ENCODE results near the gene ACTRT2.

Gene ACTRT2

GRCh38 chr1:3021233-3021671, at the start of gene ACTRT2:
ACTRT2 (plus strand) TSS chr1:3021467; CDS start chr1:3021687, 220 bp downstream.
- DNase-seq: no peak
- TF ChIP-seq POLR2A (IDR thresholded peaks at IDR 0.05; ENCODE audit: low read length) (no peak), GATA1 (IDR thresholded peaks at IDR 0.05; ENCODE audit: low read depth, low read length) (no peak)

DNA sequence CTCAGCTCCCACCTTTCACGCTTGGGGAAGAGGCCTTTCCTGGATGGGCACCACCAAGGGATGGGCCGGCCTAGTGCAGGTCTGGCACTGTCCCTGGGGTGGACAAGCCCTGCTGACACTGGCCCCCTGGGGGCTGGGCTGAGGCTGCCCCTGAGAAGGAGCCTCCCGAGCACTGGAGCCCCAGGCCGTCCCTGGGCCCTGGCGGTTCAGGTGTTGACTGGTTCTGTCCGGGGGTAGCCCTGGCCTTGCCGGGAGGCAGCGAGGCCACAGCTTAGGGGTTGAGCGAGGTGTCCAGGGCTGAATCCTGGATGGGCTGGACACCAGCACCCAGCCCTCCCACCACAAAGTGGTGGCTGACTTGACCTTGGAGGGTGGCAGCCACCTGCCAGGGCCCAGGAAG, 49.7 kb upstream of the ACTRT2 start:
- DNase-seq: no peak
- TF ChIP-seq POLR2A (IDR thresholded peaks at IDR 0.05; ENCODE audit: low read length): no peak
- no peak for TF ChIP-seq GATA1 (IDR thresholded peaks at IDR 0.05; ENCODE audit: low read depth, low read length)

- no peak for TF ChIP-seq GATA1 (IDR thresholded peaks at IDR 0.05; ENCODE audit: low read depth, low read length)
- no peak for TF ChIP-seq POLR2A (IDR thresholded peaks at IDR 0.05; ENCODE audit: low read length)
- DNase-seq: no peak
These were observed 49.0 kb upstream of the ACTRT2 start for GRCh38 chr1:2972011-2972878.

DNA sequence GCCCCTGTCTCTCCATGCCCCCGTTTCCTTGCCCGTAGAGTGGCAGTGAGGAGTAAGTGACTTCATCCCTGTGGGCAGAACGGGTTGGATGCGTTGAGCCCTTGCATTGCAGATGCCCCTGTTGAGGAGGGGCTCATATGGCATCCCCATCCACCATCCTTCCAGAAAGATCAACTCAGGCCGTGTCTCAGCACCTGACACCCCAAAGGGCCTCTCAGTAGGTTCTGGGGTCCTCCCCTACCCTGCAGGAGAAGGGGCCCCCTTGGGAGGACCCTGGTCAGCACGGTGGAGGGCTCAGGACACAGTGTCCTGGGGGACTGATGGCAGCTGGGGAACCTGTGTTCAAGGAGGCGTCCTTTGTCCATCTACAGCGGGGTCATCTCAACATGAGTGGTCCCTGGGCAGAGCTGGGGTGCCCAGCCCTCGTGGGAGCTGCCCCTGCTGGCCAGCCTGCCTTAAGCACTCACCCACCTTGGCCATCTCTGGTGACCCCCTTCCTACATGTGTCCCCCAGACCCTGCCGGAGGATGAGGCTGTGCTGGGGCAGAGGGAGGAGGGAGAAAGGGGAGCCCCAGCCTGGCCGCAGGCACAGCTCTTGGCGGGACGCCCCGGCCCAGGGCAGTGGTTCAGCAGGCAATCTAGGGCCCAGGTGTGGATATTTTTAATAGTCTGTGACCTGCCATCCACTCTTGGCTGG, 48.2 kb upstream of the ACTRT2 start:
- TF ChIP-seq POLR2A (IDR thresholded peaks at IDR 0.05; ENCODE audit: low read length) (no peak), GATA1 (IDR thresholded peaks at IDR 0.05; ENCODE audit: low read depth, low read length) (no peak)
- no peak for DNase-seq

DNA sequence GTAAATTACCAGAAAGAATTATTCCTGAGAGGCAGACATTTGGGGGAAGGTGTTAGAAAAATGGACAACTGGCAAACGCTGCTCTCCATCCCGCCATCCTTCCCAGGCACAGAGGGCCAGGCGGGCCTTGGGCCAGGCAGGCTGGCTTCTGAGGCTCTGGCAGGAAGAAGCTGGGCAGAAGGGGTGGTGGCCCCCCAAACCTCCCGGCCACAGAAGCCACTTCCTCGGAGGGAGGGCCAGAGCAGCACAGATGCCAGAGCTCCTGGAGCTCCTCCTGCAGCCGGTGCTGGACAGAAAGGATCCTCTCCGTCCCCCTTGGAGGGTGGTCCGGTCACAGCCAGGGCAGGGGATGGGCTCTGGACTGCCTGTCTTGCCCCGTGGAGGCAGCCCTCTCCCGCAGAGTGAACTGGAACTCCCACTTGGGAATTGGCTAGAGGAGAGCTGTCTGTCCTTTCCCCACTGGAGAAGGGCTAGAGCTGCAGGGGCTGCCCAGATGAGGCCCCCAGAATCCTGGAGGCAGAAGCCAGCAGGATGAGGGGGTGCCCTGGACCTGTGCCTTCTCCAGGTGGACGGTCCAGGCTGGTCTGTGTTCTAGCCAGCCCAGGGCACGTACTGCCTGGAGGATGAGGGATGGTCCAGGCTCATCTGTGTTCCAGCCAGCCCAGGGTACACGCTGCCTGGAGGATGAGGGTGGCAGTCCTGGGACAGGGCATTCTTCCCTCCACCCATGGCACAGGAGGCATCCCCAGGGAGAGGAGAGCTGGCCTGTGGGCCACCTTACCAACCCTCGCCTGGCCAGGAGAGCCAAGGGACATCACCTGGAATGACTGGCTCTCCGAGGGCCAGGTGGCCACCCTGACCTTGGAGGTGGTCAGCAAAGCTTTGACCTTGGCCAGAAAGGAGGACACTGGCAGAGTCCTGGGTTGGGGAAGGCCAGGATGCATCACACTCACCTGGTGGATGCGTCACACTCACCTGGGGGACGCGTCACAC, 47.4 kb upstream of the ACTRT2 start:
- DNase-seq: no peak

GRCh38 chr1:2974701-2975301, 46.5 kb upstream of the ACTRT2 start:
- TF ChIP-seq GATA1 (IDR thresholded peaks at IDR 0.05; ENCODE audit: low read depth, low read length): no peak
- no peak for DNase-seq

More for the DNA sequence above, 47.4 kb upstream of the ACTRT2 start:
- TF ChIP-seq GATA1 (IDR thresholded peaks at IDR 0.05; ENCODE audit: low read depth, low read length): no peak

DNA sequence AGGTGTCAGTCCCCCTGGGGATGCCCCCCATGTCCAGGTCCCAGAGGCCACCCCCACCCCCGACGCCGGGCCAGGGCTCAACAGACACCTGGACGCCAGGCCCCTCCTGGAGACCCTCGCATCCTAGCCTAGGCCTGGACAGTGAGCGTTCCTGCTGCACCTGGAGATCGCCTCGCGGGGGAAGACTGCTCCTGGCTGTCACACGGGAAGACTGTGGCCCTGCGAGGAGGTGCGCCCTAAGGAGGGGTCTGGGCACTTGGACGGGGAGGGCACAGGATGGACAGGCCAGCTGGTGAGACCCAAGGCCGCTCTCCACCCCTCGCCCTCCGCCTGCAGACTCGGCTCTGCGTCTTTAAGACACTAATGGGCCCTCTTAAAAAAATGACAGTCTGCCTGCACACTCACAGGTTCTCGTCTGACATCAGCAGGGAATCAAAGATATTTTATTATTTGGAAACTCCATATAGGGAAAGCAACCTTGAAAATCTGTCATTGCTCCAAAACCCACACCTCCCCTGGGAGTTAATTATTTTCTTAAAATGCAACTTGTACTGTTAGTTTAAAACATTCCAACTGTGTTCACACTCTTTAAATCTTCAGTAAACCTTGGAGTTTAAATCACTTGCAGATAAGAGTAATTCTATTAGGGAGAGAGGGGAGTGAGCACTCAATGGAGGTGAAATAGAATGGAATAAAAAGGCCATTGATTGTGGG, 45.6 kb upstream of the ACTRT2 start:
- DNase-seq: no peak

GRCh38 chr1:2976180-2976562, 45.1 kb upstream of the ACTRT2 start:
- no peak for DNase-seq
- no peak for TF ChIP-seq GATA1 (IDR thresholded peaks at IDR 0.05; ENCODE audit: low read depth, low read length)
- no peak for TF ChIP-seq POLR2A (IDR thresholded peaks at IDR 0.05; ENCODE audit: low read length)

More for the DNA sequence above, 45.6 kb upstream of the ACTRT2 start:
- TF ChIP-seq POLR2A (IDR thresholded peaks at IDR 0.05; ENCODE audit: low read length): no peak

DNA sequence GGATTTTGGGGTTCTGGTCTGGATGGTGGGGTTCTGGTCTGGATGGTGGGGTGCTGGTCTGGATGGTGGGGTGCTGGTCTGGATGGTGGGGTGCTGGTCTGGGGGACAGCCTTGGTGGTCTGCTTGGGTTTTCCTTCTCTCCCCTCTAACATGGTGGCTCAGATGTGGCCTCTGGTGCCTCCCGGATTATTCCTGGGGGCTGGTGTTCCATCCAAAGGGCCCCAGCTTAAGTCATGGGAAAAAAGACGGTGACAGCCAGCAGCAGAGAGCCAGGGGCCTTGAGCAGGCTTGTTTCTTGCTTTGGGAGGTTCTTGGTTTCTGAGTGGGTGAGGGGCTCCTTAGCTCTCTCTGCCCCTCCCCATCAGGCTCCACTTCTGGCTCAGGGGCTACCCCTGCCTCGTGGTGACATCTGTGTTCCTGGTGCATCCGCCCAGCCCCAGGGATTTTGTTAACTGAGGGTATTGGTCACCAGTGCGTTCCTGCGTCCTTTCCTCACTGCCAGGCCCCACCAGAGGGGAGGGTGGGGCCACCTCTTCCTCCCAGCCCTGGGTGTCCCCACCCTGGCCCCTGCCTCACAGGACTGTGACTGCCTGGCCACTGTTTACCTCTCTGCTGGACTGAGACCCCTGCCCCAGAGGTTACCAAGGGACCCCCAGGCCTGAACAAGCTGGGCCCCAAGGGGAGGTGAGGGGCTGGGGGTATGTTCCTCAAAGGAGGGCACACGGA, 43.2 kb upstream of the ACTRT2 start:
- no peak for DNase-seq
- no peak for TF ChIP-seq POLR2A (IDR thresholded peaks at IDR 0.05; ENCODE audit: low read length)
- no peak for TF ChIP-seq GATA1 (IDR thresholded peaks at IDR 0.05; ENCODE audit: low read depth, low read length)

- TF ChIP-seq GATA1 (IDR thresholded peaks at IDR 0.05; ENCODE audit: low read depth, low read length) (no peak), POLR2A (IDR thresholded peaks at IDR 0.05; ENCODE audit: low read length) (no peak)
- DNase-seq: no peak
These were observed 42.5 kb upstream of the ACTRT2 start for GRCh38 chr1:2978691-2979190.

DNA sequence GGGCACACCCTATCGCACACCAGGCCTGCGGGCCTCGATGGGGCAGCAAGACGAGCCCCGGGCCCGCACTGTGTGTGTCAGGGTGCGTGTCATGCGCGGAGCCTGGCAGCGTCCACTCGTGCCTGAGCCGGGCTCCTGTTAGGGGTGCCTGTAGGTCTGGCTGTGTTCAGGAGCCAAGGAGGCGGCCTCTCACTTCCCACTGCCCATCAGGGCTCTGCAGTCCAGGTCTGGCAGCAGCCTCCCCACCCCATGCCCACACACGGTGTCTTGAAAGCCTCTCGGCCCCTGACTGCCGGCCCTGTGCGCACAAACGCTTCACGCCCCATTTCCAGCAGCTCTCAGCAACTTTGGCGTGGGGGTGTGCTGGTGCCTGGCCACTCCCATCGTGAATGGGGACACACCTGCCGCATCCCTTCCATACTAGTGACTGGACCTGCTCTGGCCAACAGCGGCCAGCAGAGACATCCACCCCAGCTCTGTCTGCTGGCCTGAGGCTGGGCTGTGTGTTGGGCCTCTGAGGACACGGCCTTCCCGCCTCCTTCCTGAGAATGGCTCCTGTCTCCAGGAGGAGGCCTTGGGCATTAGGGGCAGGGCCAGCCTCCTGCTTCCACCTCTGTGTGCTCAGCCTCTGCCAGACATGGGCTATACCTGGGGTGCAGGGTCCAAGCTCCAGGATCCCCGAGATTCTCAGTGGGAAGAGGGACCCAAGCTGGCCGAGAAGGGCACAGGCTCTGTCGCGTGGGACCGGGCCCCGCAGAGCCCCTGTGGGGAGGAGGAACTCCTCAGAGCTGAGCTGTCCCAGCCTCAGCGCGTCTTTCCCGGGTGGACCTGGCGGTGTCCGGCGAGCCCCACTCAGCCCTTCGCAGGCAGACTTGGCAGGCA, 41.8 kb upstream of the ACTRT2 start:
- no peak for TF ChIP-seq GATA1 (IDR thresholded peaks at IDR 0.05; ENCODE audit: low read depth, low read length)
- TF ChIP-seq POLR2A (IDR thresholded peaks at IDR 0.05; ENCODE audit: low read length): no peak
- DNase-seq: no peak
